Measurements from ENCODE around the gene ULBP2.

ULBP2 gene

DNA sequence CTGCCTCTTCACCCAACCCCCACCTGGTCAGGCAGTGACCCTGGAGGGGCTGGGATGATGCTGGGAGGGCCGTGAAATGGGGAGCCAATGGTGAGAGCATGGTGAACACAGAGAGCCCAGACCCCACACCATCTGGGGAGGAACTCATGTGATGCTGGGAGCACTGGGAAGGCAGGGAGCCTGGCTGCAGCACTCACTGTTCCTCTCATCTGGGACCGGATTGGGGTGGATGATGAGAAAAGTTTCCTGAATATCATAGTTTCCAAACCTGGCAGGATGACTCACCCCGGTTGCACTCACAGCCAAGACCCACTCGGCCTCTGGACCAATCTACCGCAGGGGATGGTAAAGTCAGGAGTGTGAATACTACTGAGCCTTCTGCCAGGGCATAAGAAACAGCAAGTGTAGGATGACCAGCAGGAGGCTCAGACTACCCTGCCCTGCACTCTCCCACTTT, 43.7 kb downstream of the ULBP2 start (continued):
- TF ChIP-seq, protein P1, sequence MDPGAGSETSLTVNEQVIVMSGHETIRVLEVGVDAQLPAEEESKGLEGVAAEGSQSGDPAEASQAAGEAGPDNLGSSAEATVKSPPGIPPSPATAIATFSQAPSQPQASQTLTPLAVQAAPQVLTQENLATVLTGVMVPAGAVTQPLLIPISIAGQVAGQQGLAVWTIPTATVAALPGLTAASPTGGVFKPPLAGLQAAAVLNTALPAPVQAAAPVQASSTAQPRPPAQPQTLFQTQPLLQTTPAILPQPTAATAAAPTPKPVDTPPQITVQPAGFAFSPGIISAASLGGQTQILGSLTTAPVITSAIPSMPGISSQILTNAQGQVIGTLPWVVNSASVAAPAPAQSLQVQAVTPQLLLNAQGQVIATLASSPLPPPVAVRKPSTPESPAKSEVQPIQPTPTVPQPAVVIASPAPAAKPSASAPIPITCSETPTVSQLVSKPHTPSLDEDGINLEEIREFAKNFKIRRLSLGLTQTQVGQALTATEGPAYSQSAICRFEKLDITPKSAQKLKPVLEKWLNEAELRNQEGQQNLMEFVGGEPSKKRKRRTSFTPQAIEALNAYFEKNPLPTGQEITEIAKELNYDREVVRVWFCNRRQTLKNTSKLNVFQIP (CRISPR knock-in tag; IDR thresholded peaks at IDR 0.05; ENCODE audit: borderline replicate concordance, low read depth), result no peak
- TF ChIP-seq ZNF565 (CRISPR knock-in tag; conservative IDR thresholded peaks at IDR 0.05; ENCODE audit: low read depth), result no peak
- no peak for TF ChIP-seq ZFP30 (CRISPR knock-in tag; IDR thresholded peaks at IDR 0.05)
- no peak for TF ChIP-seq BACH2 (CRISPR knock-in tag; IDR thresholded peaks at IDR 0.05; ENCODE audit: borderline replicate concordance)

DNA sequence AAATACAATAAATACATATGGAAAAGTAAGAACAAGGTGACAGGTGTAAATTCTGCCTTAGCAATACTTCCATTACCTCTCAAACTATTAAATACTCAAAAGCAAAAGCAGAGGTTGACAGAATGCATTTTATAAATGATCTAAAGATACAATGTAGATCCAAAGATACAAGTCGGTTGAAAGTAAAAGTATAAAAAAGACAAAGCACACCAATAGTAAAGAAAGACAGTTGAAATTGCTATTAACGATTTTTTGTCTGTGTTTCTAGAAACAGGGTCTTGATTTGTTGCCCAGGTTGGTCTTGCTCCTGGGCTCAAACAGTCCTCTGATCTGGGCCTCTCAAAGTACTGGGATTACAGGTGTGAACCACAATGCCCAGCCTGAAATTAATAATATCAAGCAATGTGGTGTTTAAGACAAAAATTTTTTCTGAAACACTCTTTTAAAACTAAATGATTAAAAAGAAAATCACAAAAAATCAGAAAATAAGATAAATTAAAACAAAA, 45.8 kb downstream of the ULBP2 start:
- no peak for ATAC-seq
- no peak for TF ChIP-seq CSDC2 (CRISPR knock-in tag; IDR thresholded peaks at IDR 0.05)
- no peak for TF ChIP-seq RARB (CRISPR knock-in tag; IDR thresholded peaks at IDR 0.05)
- no peak for TF ChIP-seq ZNF565 (CRISPR knock-in tag; conservative IDR thresholded peaks at IDR 0.05; ENCODE audit: low read depth)

DNA sequence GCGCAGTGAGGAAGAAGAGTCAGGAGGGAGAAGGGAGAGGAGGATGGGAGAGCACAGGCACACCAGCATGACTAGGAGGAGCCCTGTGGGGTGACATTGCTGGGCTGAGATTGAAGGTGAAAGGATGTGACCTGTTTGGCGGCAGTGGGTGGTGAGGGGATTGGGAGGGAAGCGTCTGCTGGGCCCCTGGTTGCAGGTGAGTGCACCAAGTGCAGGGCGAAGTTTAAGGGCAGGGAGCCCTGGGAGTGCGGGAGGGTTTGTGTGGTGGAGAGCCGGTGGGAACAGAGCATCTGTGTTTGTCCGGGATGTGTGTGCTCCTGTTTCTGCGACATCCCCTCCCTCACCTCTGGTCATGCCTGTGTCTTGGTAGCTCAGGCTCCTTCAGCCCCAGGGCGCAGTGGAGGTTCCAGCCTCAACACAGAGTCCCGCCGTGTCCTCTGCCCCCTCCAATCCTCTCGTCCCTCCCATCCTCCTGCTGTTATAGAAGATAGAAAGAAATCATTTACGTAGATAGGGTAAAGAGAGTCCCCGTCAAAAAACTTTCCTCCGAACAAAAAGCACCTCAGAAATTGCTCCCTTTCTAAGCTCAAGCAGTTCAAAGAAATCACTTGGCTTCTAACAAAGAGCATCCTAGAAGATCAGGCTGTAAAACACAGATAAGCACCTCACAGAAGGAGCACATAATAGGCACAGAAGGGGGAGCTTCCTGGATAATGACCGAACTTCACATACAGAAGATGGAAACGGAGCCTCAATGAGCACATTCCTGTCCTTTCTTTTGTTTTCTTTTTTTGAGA, 46.9 kb downstream of the ULBP2 start:
- TF ChIP-seq ISL1 (CRISPR knock-in tag; IDR thresholded peaks at IDR 0.05) (no peak), ZNF565 (CRISPR knock-in tag; conservative IDR thresholded peaks at IDR 0.05; ENCODE audit: low read depth) (no peak), ZNF8 (CRISPR knock-in tag; IDR thresholded peaks at IDR 0.05) (no peak), GLIS3 (CRISPR knock-in tag; IDR thresholded peaks at IDR 0.05) (no peak), CSDC2 (CRISPR knock-in tag; IDR thresholded peaks at IDR 0.05) (no peak), OSR1 (CRISPR knock-in tag; IDR thresholded peaks at IDR 0.05) (no peak), ESRRG (CRISPR knock-in tag; IDR thresholded peaks at IDR 0.05) (no peak), BACH2 (CRISPR knock-in tag; IDR thresholded peaks at IDR 0.05; ENCODE audit: borderline replicate concordance) (no peak), ARNTL (CRISPR knock-in tag; IDR thresholded peaks at IDR 0.05; ENCODE audit: borderline replicate concordance, low read depth) (no peak), RARB (CRISPR knock-in tag; IDR thresholded peaks at IDR 0.05) (no peak), ZFP3 (CRISPR knock-in tag; IDR thresholded peaks at IDR 0.05) (no peak), PPARA (CRISPR knock-in tag; IDR thresholded peaks at IDR 0.05; ENCODE audit: borderline replicate concordance) (no peak), SNAI2 (CRISPR knock-in tag; IDR thresholded peaks at IDR 0.05) (no peak), ZNF70 (CRISPR knock-in tag; IDR thresholded peaks at IDR 0.05) (no peak), TOX (CRISPR knock-in tag; IDR thresholded peaks at IDR 0.05; ENCODE audit: borderline replicate concordance) (no peak)
- TF ChIP-seq, protein P2, sequence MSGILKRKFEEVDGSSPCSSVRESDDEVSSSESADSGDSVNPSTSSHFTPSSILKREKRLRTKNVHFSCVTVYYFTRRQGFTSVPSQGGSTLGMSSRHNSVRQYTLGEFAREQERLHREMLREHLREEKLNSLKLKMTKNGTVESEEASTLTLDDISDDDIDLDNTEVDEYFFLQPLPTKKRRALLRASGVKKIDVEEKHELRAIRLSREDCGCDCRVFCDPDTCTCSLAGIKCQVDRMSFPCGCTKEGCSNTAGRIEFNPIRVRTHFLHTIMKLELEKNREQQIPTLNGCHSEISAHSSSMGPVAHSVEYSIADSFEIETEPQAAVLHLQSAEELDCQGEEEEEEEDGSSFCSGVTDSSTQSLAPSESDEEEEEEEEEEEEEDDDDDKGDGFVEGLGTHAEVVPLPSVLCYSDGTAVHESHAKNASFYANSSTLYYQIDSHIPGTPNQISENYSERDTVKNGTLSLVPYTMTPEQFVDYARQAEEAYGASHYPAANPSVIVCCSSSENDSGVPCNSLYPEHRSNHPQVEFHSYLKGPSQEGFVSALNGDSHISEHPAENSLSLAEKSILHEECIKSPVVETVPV (CRISPR knock-in tag; IDR thresholded peaks at IDR 0.05), result no peak
- TF ChIP-seq, protein P1 (CRISPR knock-in tag; IDR thresholded peaks at IDR 0.05; ENCODE audit: borderline replicate concordance, low read depth), result no peak
- TF ChIP-seq, protein P3, sequence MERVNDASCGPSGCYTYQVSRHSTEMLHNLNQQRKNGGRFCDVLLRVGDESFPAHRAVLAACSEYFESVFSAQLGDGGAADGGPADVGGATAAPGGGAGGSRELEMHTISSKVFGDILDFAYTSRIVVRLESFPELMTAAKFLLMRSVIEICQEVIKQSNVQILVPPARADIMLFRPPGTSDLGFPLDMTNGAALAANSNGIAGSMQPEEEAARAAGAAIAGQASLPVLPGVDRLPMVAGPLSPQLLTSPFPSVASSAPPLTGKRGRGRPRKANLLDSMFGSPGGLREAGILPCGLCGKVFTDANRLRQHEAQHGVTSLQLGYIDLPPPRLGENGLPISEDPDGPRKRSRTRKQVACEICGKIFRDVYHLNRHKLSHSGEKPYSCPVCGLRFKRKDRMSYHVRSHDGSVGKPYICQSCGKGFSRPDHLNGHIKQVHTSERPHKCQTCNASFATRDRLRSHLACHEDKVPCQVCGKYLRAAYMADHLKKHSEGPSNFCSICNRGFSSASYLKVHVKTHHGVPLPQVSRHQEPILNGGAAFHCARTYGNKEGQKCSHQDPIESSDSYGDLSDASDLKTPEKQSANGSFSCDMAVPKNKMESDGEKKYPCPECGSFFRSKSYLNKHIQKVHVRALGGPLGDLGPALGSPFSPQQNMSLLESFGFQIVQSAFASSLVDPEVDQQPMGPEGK (CRISPR knock-in tag; IDR thresholded peaks at IDR 0.05; ENCODE audit: borderline replicate concordance), result no peak
- TF ChIP-seq, protein P4, sequence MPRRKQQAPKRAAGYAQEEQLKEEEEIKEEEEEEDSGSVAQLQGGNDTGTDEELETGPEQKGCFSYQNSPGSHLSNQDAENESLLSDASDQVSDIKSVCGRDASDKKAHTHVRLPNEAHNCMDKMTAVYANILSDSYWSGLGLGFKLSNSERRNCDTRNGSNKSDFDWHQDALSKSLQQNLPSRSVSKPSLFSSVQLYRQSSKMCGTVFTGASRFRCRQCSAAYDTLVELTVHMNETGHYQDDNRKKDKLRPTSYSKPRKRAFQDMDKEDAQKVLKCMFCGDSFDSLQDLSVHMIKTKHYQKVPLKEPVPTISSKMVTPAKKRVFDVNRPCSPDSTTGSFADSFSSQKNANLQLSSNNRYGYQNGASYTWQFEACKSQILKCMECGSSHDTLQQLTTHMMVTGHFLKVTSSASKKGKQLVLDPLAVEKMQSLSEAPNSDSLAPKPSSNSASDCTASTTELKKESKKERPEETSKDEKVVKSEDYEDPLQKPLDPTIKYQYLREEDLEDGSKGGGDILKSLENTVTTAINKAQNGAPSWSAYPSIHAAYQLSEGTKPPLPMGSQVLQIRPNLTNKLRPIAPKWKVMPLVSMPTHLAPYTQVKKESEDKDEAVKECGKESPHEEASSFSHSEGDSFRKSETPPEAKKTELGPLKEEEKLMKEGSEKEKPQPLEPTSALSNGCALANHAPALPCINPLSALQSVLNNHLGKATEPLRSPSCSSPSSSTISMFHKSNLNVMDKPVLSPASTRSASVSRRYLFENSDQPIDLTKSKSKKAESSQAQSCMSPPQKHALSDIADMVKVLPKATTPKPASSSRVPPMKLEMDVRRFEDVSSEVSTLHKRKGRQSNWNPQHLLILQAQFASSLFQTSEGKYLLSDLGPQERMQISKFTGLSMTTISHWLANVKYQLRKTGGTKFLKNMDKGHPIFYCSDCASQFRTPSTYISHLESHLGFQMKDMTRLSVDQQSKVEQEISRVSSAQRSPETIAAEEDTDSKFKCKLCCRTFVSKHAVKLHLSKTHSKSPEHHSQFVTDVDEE (CRISPR knock-in tag; IDR thresholded peaks at IDR 0.05), result no peak
- TF ChIP-seq, protein P5, sequence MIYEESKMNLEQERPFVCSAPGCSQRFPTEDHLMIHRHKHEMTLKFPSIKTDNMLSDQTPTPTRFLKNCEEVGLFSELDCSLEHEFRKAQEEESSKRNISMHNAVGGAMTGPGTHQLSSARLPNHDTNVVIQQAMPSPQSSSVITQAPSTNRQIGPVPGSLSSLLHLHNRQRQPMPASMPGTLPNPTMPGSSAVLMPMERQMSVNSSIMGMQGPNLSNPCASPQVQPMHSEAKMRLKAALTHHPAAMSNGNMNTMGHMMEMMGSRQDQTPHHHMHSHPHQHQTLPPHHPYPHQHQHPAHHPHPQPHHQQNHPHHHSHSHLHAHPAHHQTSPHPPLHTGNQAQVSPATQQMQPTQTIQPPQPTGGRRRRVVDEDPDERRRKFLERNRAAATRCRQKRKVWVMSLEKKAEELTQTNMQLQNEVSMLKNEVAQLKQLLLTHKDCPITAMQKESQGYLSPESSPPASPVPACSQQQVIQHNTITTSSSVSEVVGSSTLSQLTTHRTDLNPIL (CRISPR knock-in tag; IDR thresholded peaks at IDR 0.05; ENCODE audit: low read depth), result no peak
- ATAC-seq, result no peak

Measured in SK-N-SH treated with all-trans-retinoic acid at 6 μM for 48 hours (cell line).